ENCODE results near the gene SNRPA. TPM values are rescaled to one million over a fixed set of nuclear protein-coding genes. Genes with fewer than 3 reads are reported as not detected.
A peak's percentile ranks its signal among the peaks of the same experiment; 100 is the strongest.

SNRPA gene
- polyA plus RNA-seq, 3 donors, result 27.9 to 78.3 (median 44.2) TPM

DNA sequence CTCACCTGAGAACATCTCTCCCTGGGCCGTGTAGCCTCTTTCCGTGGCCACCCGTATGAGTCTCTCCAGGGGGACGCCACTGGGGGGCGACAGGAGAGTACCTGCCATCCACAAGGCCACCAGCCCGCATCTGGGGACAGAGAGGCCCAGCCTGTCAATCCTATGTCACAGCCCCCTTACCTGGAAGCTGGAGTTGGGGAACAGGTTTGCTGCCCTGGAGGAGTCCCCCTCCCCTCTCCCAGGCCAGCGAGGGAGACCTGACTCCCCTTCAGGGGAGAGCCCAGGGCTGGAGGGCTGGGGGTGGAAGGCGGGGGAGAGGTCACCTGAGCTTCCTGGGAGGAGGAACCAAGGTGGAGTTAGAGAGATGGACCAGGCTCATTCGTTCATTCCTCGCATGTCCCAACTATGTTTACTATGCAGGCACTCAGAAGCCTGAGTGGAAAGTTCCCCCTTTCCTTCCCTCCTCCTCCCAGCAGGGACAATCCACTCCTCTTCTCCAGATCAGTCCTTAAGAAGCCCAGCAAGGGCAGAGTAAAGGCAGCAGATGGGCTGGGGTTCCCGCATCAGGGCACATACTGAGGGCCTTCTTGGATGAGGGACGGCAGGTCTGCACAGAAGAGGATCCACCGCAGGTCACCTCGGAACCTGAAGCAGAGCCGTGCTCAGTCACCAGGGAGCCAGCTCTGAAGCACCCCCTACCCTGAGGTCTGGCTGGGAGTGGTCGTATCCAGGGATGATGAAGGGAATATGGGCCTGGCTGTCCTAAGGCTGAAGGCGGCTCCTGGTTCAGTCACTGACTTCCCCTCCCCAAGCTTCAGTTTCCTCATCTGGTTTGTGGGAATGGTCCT, 6.2 kb upstream of the SNRPA start:
- Histone ChIP-seq H3K27me3 (ENCODE audit: control insufficient read depth in 2 of 2, insufficient read depth in 2 of 2, low read length in 2 of 2) (no peaks in the 10 kb centered on the region), H3K4me2 (replicated peaks; ENCODE audit: extremely low read depth, low read length, poor library complexity, severe bottlenecking) (no peak overlapping the region), H2AFZ (ENCODE audit: insufficient read depth, low read depth, low read length, poor library complexity, severe bottlenecking) (no peak overlapping the region), H4K20me1 (ENCODE audit: insufficient read depth, low read length) (no peaks in the 10 kb centered on the region), H3K4me1 (ENCODE audit: control insufficient read depth in 1 of 2, insufficient read depth in 2 of 2, low read length in 2 of 2) (peaks cover 23 to 24% of the 10 kb centered on the region in 2 donors), H3K79me2 (ENCODE audit: insufficient read depth, low read length) (peaks cover 17% of the 10 kb centered on the region), H3K9ac (ENCODE audit: insufficient read depth, low read length, poor library complexity, severe bottlenecking) (no peak overlapping the region), H3K9me3 (replicated peaks in 1 of 2; ENCODE audit: control insufficient read depth in 1 of 2, insufficient read depth in 1 of 2, low read length in 2 of 2) (no peaks in the 10 kb centered on the region), H3K36me3 (replicated peaks in 1 of 2; ENCODE audit: control insufficient read depth in 1 of 2, insufficient read depth in 2 of 2, low read length in 2 of 2) (peaks cover 17 to 19% of the 10 kb centered on the region in 2 donors), H3K4me3 (replicated peaks in 1 of 3; ENCODE audit: low read depth in 2 of 3, low read length in 3 of 3) (no peak overlapping the region), H3K27ac (ENCODE audit: low read depth in 1 of 2, low read length in 2 of 2) (peak overlapping the region in 1 of 2 donors; percentile 6)
- peaks cover 14 to 31% of the 10 kb centered on the region in 2 donors for H3K36me3 Mint-ChIP-seq
- H3K4me1 Mint-ChIP-seq, result peaks cover 29% of the 10 kb centered on the region
- no peak overlapping the region for H3K4me3 Mint-ChIP-seq
- 91% methylated on average over 6 of the region's 17 CpGs for WGBS (ENCODE audit: insufficient coverage)
- peaks cover 0 to 2% (median 1%) of the 10 kb centered on the region in 3 donors for H3K27me3 Mint-ChIP-seq (ENCODE audit: low read depth in 3 of 3)
- no peak for TF ChIP-seq CTCF (IDR thresholded peaks at IDR 0.05)
- no peaks in the 10 kb centered on the region for H3K9me3 Mint-ChIP-seq
- peak overlapping the region in 3 of 7 donors; percentile 53 to 72 (median 68) for H3K27ac Mint-ChIP-seq
- intact Hi-C loops (cut with micrococcal nuclease), result no loop called here
- no peak for DNase-seq

DNA sequence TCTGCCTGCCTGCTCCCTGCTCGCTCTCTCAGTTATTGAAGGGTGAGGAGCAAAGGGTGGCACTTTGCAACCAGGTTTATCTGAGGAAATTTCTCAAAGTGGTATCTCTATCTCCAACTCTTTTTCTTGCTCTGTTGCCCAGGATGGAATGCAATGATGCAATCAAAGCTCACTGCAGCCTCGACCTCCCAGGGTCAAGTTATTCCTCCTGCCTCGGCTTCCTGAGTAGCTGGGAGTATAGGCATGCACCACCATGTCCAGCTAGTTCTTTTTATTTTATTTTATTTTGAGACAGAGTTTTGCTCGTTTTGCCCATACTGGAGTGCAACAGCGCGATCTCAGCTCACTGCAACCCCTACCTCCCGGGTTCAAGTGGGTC, 5.6 kb upstream of the SNRPA start:
- Histone ChIP-seq H3K9me3 (replicated peaks in 1 of 2; ENCODE audit: control insufficient read depth in 1 of 2, insufficient read depth in 1 of 2, low read length in 2 of 2) (no peaks in the 10 kb centered on the region), H2AFZ (ENCODE audit: insufficient read depth, low read depth, low read length, poor library complexity, severe bottlenecking) (no peak overlapping the region), H3K4me1 (ENCODE audit: control insufficient read depth in 1 of 2, insufficient read depth in 2 of 2, low read length in 2 of 2) (peaks cover 28 to 29% of the 10 kb centered on the region in 2 donors), H3K9ac (ENCODE audit: insufficient read depth, low read length, poor library complexity, severe bottlenecking) (no peak overlapping the region), H3K27ac (ENCODE audit: low read depth in 1 of 2, low read length in 2 of 2) (peak overlapping the region in 1 of 2 donors; percentile 6), H3K4me3 (replicated peaks in 1 of 3; ENCODE audit: low read depth in 2 of 3, low read length in 3 of 3) (no peak overlapping the region), H4K20me1 (ENCODE audit: insufficient read depth, low read length) (no peaks in the 10 kb centered on the region), H3K79me2 (ENCODE audit: insufficient read depth, low read length) (peaks cover 21% of the 10 kb centered on the region), H3K4me2 (replicated peaks; ENCODE audit: extremely low read depth, low read length, poor library complexity, severe bottlenecking) (no peak overlapping the region), H3K36me3 (replicated peaks in 1 of 2; ENCODE audit: control insufficient read depth in 1 of 2, insufficient read depth in 2 of 2, low read length in 2 of 2) (peaks cover 11 to 13% of the 10 kb centered on the region in 2 donors), H3K27me3 (ENCODE audit: control insufficient read depth in 2 of 2, insufficient read depth in 2 of 2, low read length in 2 of 2) (no peaks in the 10 kb centered on the region)
- WGBS (ENCODE audit: insufficient coverage), result 100% methylated on average over 4 of the region's 7 CpGs
- TF ChIP-seq CTCF (IDR thresholded peaks at IDR 0.05), result no peak
- DNase-seq, result no peak
- Mint-ChIP-seq H3K36me3 (peaks cover 8 to 27% of the 10 kb centered on the region in 2 donors), H3K4me1 (peaks cover 34% of the 10 kb centered on the region), H3K27ac (no peak overlapping the region), H3K9me3 (no peaks in the 10 kb centered on the region), H3K27me3 (ENCODE audit: low read depth in 3 of 3) (peaks cover 0 to 2% (median 1%) of the 10 kb centered on the region in 3 donors), H3K4me3 (no peak overlapping the region)
- intact Hi-C loops (cut with micrococcal nuclease), result no loop called here

Measured in CD14-positive monocyte (primary cell).